SK-N-SH treated with all-trans-retinoic acid at 6 μM for 48 hours (cell line): Measurements from ENCODE around the gene ARID3A.
"Not testable (repeated sequence)": the region's sequence is repeated elsewhere in the genome, so short reads cannot be mapped to it uniquely, and the experiment has no call there.

Experiments used
- ATAC-seq: fragments of 200-7000 bp; cut with Tn5 transposase; 3 replicates; pipeline ENCODE4 v1.9.1; 2020; ENCODE audit warnings: mild to moderate bottlenecking, moderate library complexity
- ARNTL ChIP-seq: fragments of 450-650 bp; formaldehyde crosslinking; IDR thresholded peaks from 2 replicates; pipeline ENCODE4 v1.5.0; 2020; ENCODE audit warnings: low read depth, mild to moderate bottlenecking, moderate library complexity, borderline replicate concordance
- BACH2 ChIP-seq: fragments of 250-450 bp; sonication (Bioruptor Pico); IDR thresholded peaks from 2 replicates; pipeline ENCODE4 v1.9.0; 2021; ENCODE audit warnings: mild to moderate bottlenecking, borderline replicate concordance
- CSDC2 ChIP-seq: fragments of 250-450 bp; sonication (Bioruptor Pico); IDR thresholded peaks from 2 replicates; pipeline ENCODE4 v1.5.0; 2020; ENCODE audit warnings: mild to moderate bottlenecking, moderate library complexity
- ESRRG ChIP-seq: fragments of 250-450 bp; sonication (Bioruptor Pico); IDR thresholded peaks from 2 replicates; pipeline ENCODE4 v1.6.1; 2021; ENCODE audit warnings: mild to moderate bottlenecking
- GLIS3 ChIP-seq: fragments of 250-450 bp; sonication (Bioruptor Pico); IDR thresholded peaks from 2 replicates; pipeline ENCODE4 v1.5.0; 2020; ENCODE audit warnings: mild to moderate bottlenecking, moderate library complexity
- OSR1 ChIP-seq: fragments of 250-450 bp; sonication (Bioruptor Pico); IDR thresholded peaks from 2 replicates; pipeline ENCODE4 v1.8.0; 2022; ENCODE audit warnings: moderate library complexity, mild to moderate bottlenecking, inconsistent platforms
- PPARA ChIP-seq: fragments of 250-450 bp; sonication (Bioruptor Pico); IDR thresholded peaks from 2 replicates; pipeline ENCODE4 v1.5.0; 2020; ENCODE audit warnings: mild to moderate bottlenecking, borderline replicate concordance
- RARB ChIP-seq: fragments of 250-450 bp; sonication (Bioruptor Pico); IDR thresholded peaks from 2 replicates; pipeline ENCODE4 v1.8.0; 2021; ENCODE audit warnings: mild to moderate bottlenecking, moderate library complexity
- TCF4 ChIP-seq: fragments of 250-450 bp; sonication (Bioruptor Pico); IDR thresholded peaks from 2 replicates; pipeline ENCODE4 v1.8.0; 2021; ENCODE audit warnings: mild to moderate bottlenecking, moderate library complexity, borderline replicate concordance
- TOX ChIP-seq: fragments of 250-450 bp; sonication (Bioruptor Pico); IDR thresholded peaks from 2 replicates; pipeline ENCODE4 v1.8.0; 2021; ENCODE audit warnings: mild to moderate bottlenecking, moderate library complexity, borderline replicate concordance
- ZC3H10 ChIP-seq: fragments of 250-450 bp; sonication (Bioruptor Pico); IDR thresholded peaks from 2 replicates; pipeline ENCODE4 v1.5.1; 2021; ENCODE audit warnings: mild to moderate bottlenecking, moderate library complexity
- ZNF565 ChIP-seq: fragments of 450-650 bp; formaldehyde crosslinking; conservative IDR thresholded peaks from 2 replicates; pipeline ENCODE4 v1.5.0; 2020; ENCODE audit warnings: low read depth, mild to moderate bottlenecking, moderate library complexity
- TF ChIP-seq, protein P1 (sequence below): fragments of 250-450 bp; sonication (Bioruptor Pico); IDR thresholded peaks from 2 replicates; pipeline ENCODE4 v1.5.1; 2021; ENCODE audit warnings: mild to moderate bottlenecking, moderate library complexity
- TF ChIP-seq, protein P2 (sequence below): fragments of 250-450 bp; sonication (Bioruptor Pico); IDR thresholded peaks from 2 replicates; pipeline ENCODE4 v1.8.0; 2021; ENCODE audit warnings: low read depth, mild to moderate bottlenecking, moderate library complexity, borderline replicate concordance
- TF ChIP-seq, protein P3 (sequence below): fragments of 250-450 bp; sonication (Bioruptor Pico); IDR thresholded peaks from 2 replicates; pipeline ENCODE4 v1.8.0; 2020; ENCODE audit warnings: mild to moderate bottlenecking, moderate library complexity, borderline replicate concordance
- TF ChIP-seq, protein P4 (sequence below): fragments of 250-450 bp; sonication (Bioruptor Pico); IDR thresholded peaks from 2 replicates; pipeline ENCODE4 v1.5.1; 2020; ENCODE audit warnings: low read depth, mild to moderate bottlenecking, moderate library complexity

Gene ARID3A

DNA sequence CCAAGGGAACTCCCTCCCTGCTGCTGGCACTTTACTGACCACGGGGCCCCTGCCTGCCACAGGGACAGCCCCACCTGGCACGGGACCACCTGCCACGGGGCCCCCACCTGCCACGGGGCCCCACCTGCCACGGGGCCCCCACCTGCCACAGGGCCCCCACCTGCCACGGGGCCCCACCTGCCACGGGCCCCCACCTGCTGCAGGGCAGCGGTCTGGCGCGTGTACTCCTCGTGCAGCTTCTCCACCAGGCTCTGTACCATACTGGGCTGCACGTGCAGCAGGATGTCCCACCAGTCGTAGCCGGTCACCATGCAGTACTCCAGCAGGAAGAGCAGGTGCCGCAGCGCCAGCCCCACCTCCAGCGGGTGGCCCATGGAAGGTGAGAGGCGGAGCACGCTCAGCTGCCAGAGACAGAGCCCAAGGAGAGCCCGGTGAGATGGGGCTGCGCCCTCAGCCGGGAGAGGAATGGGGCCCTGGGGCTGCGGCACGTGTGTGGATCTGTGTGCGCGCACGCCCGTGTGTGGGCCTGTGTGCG lies 49.0 kb upstream of the ARID3A start (continued):
- TF ChIP-seq, protein P1, sequence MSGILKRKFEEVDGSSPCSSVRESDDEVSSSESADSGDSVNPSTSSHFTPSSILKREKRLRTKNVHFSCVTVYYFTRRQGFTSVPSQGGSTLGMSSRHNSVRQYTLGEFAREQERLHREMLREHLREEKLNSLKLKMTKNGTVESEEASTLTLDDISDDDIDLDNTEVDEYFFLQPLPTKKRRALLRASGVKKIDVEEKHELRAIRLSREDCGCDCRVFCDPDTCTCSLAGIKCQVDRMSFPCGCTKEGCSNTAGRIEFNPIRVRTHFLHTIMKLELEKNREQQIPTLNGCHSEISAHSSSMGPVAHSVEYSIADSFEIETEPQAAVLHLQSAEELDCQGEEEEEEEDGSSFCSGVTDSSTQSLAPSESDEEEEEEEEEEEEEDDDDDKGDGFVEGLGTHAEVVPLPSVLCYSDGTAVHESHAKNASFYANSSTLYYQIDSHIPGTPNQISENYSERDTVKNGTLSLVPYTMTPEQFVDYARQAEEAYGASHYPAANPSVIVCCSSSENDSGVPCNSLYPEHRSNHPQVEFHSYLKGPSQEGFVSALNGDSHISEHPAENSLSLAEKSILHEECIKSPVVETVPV: no peak
- no peak for TF ChIP-seq ZNF565

DNA sequence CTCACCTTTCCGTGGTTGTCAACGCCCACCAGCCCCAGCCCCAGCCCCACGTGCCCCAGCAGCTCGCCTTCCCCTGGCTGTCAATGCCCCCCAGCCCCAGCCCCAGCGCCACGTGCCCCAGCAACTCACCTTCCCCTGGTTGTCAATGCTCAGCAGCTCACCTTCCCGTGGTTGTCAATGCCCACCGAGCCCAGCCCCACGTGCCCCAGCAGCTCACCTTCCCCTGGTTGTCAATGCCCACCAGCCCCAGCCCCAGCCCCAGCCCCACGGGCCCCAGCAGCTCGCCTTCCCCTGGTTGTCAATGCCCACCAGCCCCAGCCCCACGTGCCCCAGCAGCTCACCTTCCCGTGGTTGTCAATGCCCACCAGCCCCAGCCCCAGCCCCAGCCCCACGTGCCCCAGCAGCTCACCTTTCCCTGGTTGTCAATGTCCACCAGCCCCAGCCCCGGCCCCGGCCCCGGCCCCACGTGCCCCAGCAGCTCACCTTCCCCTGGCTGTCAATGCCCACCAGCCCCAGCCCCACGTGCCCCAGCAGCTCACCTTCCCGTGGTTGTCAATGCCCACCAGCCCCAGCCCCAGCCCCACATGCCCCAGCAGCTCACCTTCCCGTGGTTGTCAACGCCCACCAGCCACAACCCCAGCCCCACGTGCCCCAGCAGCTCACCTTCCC lies 47.7 kb upstream of the ARID3A start:
- not testable (repeated sequence) for ATAC-seq

DNA sequence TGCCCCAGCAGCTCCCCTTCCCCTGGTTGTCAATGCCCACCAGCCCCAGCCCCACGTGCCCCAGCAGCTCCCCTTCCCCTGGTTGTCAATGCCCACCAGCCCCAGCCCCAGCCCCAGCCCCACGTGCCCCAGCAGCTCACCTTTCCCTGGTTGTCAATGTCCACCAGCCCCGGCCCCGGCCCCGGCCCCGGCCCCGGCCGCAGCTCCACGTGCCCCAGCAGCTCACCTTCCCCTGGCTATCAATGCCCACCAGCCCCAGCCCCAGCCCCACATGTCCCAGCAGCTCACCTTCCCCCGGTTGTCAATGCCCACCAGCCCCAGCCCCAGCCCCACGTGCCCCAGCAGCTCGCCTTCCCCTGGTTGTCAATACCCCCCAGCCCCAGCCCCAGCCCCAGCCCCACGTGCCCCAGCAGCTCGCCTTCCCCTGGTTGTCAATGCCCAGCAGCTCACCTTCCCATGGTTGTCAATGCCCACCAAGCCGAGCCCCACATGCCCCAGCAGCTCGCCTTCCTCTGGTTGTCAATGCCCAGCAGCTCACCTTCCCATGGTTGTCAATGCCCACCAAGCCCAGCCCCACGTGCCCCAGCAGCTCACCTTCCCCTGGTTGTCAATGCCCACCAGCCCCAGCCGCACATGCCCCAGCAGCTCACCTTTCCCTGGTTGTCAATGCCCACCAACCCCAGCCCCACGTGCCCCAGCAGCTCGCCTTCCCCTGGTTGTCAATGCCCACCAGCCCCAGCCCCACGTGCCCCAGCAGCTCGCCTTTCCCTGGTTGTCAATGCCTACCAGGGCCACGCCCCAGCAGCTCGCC lies 46.9 kb upstream of the ARID3A start:
- not testable (repeated sequence) for ATAC-seq

DNA sequence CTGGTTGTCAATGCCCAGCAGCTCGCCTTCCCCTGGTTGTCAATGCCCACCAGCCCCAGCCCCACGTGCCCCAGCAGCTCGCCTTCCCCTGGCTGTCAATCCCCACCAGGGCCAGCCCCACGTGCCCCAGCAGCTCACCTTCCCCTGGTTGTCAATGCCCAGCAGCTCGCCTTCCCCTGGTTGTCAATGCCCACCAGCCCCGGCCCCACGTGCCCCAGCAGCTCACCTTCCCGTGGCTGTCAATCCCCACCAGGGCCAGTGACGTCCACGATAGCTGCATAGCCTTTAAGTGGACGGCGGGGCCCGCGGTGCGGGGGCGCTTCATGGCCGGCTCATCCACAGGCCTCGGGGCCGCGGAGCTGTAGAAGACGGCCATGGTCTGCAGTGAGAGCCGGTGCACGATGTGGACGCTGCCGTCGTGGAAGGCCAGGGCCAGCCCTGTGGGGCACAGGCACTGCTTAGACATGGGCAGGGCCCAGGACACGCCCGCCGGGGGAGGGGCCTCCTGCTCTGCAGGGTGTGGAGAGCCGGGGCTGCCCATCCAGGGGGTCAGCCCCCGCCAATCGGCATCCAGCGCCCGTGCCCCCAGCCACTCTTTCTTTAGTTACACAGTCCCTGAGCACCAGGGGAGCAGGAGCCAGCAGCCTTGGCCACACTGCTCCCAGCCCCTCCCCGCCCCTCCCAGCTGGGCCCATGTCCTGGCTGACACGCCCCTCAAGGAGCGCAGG lies 46.0 kb upstream of the ARID3A start:
- ATAC-seq: no peak; the same call in 2 of the 3 replicates
- no peak for TF ChIP-seq CSDC2 (CRISPR knock-in tag)
- TF ChIP-seq OSR1 (CRISPR knock-in tag): no peak
- no peak for TF ChIP-seq ARNTL
- no peak for TF ChIP-seq ESRRG (CRISPR knock-in tag)
- TF ChIP-seq ZNF565: no peak
- TF ChIP-seq, protein P2, sequence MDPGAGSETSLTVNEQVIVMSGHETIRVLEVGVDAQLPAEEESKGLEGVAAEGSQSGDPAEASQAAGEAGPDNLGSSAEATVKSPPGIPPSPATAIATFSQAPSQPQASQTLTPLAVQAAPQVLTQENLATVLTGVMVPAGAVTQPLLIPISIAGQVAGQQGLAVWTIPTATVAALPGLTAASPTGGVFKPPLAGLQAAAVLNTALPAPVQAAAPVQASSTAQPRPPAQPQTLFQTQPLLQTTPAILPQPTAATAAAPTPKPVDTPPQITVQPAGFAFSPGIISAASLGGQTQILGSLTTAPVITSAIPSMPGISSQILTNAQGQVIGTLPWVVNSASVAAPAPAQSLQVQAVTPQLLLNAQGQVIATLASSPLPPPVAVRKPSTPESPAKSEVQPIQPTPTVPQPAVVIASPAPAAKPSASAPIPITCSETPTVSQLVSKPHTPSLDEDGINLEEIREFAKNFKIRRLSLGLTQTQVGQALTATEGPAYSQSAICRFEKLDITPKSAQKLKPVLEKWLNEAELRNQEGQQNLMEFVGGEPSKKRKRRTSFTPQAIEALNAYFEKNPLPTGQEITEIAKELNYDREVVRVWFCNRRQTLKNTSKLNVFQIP: no peak
- TF ChIP-seq, protein P3, sequence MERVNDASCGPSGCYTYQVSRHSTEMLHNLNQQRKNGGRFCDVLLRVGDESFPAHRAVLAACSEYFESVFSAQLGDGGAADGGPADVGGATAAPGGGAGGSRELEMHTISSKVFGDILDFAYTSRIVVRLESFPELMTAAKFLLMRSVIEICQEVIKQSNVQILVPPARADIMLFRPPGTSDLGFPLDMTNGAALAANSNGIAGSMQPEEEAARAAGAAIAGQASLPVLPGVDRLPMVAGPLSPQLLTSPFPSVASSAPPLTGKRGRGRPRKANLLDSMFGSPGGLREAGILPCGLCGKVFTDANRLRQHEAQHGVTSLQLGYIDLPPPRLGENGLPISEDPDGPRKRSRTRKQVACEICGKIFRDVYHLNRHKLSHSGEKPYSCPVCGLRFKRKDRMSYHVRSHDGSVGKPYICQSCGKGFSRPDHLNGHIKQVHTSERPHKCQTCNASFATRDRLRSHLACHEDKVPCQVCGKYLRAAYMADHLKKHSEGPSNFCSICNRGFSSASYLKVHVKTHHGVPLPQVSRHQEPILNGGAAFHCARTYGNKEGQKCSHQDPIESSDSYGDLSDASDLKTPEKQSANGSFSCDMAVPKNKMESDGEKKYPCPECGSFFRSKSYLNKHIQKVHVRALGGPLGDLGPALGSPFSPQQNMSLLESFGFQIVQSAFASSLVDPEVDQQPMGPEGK (CRISPR knock-in tag): no peak
- TF ChIP-seq TCF4 (CRISPR knock-in tag): no peak
- no peak for TF ChIP-seq ZC3H10 (CRISPR knock-in tag)
- TF ChIP-seq, protein P4, sequence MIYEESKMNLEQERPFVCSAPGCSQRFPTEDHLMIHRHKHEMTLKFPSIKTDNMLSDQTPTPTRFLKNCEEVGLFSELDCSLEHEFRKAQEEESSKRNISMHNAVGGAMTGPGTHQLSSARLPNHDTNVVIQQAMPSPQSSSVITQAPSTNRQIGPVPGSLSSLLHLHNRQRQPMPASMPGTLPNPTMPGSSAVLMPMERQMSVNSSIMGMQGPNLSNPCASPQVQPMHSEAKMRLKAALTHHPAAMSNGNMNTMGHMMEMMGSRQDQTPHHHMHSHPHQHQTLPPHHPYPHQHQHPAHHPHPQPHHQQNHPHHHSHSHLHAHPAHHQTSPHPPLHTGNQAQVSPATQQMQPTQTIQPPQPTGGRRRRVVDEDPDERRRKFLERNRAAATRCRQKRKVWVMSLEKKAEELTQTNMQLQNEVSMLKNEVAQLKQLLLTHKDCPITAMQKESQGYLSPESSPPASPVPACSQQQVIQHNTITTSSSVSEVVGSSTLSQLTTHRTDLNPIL (CRISPR knock-in tag): no peak
- no peak for TF ChIP-seq RARB (CRISPR knock-in tag)
- TF ChIP-seq GLIS3 (CRISPR knock-in tag): no peak
- TF ChIP-seq, protein P1: no peak
- TF ChIP-seq PPARA (CRISPR knock-in tag): no peak
- no peak for TF ChIP-seq BACH2
- TF ChIP-seq TOX (CRISPR knock-in tag): no peak
